IPS DF 19.7 (cell line): ENCODE results near the gene SRBD1.

Experiments
- DNase-seq: peaks from one replicate; pipeline ENCODE4 v3.0.0-alpha.2; 2013; ENCODE audit warnings: low read depth, low spot score

Gene SRBD1

DNA sequence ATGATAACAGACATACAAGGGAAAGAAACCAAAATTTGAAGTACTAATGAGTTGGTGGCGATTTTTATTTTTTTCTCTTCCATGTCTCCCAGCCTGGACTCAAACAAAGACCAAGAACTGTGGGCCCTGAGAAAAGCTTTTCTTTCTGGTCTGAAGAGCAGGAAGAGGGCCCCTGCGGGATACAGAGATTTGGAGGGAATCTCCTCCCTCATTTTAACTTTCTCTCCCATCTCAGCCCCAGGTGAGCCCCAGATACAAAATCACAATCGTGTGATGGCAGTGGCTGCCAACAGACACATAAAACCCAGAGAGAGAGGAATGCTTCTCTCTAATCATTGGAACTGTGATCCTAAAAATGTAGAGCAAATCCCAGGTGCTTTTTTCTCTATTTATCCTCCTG is 20.9 kb upstream of the SRBD1 start:
- DNase-seq = no peak

DNA sequence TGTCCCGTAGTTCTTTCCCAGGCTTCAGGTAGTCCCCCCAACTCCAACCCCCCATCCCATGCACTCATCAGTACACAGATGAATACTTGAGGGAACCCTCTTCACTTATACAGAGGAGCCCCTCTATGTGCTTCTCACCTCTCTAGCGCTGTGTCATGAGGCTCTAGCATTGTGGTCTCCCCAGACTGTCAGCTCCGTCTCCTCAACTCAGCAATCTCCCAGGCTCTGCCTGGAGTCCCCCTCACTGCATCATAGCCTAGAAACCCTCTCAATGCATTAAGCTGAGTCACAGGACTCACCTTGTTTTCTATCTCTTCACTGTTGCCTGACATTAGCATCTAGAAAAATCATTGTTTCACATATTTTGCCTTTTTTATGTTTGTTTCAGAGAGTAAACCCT is 20.3 kb upstream of the SRBD1 start:
- no peak for DNase-seq

DNA sequence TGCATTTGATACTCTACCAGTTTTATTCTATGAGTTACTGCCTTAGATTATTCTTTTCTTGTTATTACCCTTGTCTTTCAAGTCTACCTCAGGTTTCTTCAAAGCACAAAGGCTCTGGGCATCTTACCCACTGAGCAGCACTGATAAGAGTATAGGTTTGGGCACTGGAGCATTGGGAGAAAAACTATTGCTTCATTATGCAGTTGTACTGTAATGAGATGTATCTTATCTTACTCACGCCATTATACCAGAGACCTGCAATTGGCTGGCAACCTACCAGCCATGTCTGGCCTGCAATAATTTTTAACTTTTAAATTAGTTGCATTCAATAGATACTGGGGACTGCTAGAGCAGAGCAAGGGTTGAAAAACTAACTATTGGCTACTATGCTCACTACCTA is 18.9 kb upstream of the SRBD1 start:
- no peak for DNase-seq

DNA sequence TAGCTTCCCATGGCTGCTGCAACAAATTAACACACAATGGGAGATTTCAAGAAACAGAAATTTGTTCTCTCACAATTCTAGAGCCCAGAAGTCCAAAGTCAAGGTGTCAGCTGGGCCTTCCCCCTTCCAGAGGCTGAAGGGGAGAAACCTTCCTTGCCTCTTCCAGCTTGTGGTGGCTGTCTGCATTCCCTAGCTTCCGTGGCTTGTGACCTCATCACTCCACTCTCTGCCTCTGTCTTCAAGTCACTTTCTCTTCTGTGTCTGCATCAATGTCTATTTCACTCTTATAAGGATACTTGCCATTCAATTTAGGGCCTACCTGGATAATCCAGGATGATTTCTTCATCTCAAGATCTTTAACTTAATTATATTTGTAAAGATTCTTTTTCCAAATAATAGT is 16.8 kb upstream of the SRBD1 start:
- DNase-seq = no peak

DNA sequence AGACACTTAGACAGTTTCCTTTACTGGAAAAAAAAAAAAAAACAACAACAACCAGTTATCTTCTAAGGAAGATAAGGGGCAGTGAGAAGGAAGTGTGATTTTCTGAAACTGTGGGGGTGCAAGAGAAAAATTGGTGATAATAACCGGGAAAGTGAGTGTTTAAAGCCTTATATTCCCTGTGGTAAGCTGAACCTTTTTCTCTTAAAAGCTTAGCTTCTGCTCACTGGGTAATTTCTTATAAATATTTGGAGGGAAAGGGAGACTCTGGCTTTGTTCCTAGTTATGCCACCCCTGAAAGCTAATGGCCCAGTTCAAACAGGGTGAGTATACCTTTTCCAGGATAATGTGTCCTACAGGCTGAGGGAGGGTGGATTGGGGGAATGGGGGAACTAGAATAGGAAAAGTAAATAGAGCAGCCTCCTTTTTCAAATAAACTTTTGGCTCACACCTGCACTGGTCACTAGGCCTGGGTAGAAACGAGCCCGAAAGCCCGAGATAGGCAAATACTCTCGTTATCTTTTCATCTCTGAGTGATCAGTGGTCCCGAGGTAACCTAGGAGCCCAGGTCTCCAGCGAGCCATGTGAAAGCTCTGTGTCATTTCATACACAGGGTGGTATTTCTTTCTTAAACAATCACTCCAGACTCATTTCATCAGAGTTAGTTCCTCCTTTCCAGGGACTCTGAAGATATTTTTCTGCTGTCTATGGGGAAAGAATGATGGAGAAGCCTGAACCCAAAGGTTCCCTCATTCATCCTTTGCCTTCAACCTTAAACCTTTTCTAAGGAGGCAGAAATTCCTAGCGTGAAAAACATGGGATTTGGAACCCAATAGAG is 15.5 kb upstream of the SRBD1 start:
- no peak for DNase-seq

DNA sequence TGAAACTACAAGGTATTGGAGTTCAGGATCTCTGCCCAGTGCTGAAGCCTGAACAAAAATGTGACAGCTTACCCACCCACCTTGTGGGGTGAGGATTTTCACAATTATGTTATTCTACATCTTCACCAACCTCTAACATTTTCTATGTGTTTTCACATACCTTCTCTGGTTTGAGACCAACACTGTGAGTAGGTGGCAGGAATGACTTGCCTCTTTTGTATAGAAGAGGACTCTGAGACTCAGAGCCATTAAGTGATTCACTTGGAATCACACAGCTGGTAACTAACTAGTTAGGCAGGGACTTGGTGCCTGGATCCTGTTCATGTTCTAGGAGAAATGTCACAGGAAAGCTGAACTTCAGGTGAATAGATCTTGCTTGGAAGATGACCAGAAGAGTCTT is 14.8 kb upstream of the SRBD1 start:
- DNase-seq = no peak

DNA sequence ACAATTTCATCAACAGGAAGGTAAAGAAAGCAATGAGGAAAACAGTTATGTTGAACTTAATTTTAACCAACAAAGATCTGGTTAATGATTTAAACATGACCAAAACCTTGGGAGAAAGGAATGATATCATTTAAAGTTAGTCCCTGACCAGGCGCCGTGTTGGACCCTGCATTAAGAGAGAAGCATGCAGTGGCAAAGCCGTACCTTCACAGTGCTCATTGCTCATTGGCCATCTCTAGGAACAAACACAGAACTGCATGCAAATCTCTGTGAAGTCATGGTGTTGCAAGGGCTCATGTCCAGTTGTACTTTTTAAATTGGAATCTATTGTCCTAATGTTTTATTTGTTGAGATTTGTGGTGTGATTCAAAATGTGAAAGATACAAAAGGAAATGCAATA is 12.0 kb upstream of the SRBD1 start:
- DNase-seq = no peak

DNA sequence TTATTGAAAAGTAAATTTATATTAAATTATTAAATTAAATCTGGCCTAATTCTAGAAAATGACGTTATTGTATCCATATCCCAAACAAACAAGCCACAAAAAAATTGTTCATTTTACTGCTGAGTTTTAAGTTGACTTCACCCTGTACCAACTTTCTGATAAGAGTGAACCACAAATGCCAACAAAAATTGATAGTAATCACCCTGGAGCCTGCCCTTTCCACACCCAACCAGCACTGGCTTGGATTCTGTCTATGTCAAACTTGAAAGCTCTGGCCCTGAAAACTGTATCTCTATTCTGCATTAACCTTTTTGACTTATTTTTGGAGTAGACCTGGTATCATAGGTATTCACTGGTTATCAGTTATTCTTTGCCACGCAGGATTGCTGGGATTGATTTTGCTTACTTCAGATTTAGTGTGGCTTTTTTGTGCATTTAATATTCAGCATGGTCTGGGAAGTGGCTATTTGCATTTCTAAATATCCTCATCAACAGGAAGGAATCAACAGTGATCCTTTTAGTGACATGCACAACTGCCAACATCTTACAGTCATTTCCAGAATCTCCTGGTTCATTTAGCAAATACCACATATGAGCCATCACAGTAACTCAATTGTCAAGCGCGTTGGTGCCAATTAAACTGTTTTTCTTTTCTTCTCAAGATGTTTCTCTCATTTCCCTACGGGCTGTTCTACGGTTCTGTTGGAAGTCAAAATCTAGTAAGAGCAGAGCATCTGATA is 11.4 kb upstream of the SRBD1 start:
- no peak for DNase-seq

DNA sequence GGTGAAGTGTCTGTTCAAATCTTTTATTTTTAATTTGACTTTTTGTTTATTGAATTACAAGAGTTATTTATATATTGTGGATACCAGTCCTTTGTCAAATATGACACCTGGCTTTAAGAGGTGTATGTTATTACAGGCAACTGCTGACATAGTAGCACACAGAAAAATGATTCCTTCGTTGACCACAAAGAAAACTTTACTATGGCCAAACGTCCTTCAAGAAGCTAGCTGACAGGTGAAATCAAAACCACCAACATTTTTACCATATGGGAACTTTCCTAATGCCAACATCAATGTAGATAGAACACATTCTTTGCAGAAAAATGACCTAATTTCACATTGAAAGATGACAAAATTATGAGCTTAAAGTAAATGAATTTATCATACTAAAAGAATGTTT is 6.4 kb upstream of the SRBD1 start:
- DNase-seq = no peak

DNA sequence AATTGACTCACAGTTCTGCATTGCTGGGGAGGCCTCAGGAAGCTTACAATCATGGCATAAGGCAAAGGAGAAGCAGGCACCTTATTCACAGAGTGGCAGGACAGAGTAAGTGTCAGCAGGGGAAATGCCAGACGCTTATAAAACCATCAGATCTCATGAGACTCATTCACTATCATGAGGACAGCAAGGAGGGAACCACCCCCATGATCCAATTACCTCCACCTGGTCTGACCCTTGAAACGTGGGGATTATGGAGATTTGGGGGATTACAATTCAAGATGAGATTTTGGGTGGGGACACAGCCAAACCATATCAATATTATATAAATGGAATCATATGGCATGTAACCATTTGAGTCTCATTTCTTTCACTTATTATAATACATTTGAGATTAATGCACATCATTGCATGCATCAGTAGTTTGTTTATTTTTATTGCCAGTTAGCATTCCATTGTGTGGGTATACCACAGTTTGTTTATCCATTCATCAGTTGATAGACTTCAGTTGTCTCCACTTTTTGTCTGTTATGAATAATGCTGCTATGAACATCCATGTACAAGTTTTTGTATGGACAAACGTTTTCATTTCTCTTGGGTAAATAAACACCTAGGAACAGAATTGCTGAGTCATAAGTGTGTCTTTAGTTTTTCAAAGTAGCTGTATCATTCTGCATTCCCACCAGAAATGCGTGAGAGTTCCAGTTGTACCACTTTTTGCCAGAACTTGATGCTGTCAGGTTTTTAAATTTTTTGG is 5.8 kb upstream of the SRBD1 start:
- DNase-seq = no peak

DNA sequence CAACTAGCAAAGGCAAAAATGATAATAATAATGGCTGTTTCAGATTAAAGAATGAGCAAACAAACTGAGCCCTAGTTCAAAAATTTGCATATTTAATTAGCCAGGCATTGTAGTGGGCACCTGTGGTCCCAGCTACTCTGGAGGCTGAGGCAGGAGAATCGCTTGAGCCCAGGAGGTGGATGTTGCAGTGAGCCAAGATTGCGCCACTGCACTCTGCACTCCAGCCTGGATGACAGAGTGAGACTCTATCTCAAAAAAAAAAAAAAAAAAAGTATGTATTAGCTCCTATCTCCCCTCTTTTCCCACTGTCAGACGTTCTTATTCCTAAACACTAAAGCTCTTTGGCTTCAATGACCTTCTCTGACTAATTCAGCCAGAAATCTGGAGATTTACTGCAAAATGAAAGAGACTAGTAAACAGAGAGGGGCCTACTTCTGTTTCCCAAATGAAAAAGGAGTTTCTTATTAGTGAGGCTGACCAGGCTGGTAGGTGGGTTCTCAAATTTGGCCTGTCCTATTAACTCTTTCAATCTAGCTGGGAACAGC is 3.9 kb upstream of the SRBD1 start:
- no peak for DNase-seq

DNA sequence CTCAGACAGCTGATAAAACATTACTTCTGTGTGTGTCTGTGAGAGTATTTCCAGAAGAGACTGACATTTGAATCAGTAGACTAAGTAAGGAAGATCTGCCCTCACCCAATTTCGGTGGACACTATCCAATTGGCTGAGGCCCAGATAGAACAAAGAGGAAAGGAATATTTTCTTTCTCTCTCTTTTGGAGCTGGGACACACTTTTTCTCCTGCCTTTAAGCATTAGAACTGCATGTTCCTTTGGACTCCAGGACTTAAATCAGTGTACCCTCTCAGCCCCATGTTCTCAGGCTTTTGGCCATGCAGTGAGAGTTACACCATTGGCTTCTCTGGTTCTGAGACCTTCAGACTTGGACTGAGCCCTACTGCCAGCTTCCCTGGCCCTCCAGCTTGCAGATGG is 3.3 kb upstream of the SRBD1 start:
- DNase-seq = no peak

DNA sequence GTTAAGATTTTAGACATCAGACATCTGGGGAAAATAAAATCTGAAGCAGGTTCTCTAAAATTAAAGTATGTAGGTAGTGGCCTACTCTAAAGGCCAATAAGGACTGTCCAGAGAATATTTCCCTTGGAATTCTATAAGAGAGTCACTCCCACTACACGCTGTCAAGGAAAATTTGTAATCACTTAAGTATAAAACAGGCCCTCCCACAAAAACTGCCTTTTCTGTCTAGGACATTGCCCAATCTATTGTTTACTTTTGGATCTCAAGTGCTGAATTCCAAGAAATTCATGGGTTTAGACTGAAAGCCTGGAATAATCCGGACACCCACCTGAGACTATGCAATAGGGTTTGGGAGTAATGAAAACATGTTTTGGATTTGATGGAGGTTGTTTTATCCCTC is 1.7 kb upstream of the SRBD1 start:
- no peak for DNase-seq

DNA sequence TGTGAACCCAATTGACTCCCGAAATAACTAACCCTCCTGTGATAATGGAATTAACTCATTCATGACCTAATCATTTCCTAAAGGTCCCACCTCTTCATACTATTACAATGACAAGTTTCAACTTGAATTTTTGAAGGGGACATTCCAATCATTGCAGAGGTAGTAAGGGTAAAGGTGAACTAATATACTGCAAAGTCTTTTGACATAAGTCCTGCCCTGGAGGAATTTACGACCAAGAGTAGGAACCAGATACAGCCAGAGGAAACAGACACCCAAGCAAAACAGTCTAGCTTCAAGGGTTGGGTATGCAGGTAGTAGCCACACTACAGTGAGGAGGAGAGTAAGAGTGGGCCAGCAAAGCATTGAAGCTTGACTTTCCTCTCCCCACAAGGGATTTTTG is 1.2 kb upstream of the SRBD1 start:
- DNase-seq = no peak

DNA sequence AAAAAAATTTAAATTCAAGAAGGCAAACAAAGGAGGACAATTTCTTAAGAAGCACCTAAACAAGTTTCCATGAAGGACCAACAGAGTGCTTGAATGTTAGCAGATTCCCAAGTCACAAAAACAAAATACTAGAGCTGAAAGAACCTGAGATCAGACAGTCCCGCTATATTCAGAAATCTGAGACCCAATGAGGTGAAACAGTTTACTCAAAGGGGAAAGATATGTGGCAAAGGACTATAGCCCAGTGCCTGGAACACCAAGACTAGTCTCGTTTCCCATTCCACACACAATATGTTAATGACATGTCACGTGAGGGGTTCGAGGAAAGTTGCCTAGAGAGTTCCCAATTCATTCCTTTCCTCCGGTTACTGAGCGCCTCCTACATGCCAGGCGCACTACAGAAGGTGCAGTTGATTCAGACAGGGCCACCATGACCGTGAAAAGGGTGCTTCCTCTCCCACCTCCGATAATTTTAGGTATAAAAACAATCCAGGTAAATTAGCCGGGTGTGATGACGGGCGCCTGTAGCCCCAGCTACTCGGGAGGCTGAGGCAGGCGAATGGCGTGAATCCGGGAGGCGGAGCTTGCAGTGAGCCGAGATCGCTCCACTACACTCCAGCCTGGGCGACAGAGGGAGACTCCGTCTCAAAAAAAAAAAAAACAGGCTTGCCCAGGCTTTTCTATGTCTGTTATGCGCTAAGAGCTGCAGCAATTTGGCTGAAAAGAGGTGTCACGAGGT is 617 bp downstream of the SRBD1 start:
- DNase-seq = peak; percentile 45

DNA sequence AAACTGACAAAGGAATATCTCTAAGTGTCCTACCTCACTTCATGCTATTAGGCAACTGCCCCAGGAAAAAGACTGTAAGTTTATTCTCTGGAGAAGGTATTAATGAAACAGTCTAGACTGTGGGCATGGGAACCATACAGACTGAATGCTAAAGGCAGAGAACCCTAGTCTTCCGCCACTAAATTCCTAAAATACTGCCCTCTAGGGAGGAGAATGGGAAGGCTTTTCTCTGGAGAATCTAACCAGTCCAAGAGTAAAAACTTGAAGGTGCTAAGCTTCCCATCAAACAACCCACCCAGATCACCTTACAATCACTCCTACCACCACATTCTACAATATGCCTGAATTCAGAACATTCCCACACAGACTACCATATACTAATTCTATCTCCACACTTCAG is 3.4 kb downstream of the SRBD1 start:
- peak; percentile 40 for DNase-seq

DNA sequence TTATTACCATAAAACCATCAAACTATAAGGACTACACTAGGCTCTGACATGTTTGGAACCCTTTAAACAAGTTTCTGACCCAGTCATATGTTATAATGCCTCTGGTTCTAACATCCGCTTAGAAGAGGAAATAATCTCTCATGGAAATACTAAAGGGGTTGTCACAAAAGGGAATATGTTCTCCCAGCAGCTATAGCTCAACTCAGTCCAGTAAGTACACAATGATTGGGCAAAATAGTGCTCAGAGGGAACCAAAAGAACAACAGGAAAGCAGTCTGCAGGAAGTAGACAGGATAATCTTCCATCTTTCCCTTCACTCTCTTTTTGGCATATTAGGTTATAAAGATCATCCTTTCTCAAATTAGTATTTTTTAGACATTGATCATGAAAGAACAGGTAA is 4.3 kb downstream of the SRBD1 start:
- DNase-seq = no peak

DNA sequence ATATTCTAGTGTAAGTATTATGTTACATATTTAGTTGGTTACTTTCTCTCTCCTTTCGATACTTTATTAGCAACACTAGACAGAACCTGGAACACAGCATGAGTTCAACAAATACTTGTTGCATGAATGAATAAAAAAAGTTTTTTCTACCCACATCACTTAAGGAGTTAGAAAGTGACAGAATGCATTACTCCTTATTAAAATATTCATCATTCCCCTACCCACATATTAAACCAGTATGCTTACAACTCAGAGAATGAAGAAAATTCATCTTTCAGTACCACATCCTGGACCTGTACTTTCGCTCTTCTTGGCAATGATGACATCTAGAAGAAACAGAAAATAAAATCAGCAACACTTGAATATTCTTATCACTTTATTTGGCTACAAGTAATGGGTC is 6.0 kb downstream of the SRBD1 start:
- DNase-seq = no peak

DNA sequence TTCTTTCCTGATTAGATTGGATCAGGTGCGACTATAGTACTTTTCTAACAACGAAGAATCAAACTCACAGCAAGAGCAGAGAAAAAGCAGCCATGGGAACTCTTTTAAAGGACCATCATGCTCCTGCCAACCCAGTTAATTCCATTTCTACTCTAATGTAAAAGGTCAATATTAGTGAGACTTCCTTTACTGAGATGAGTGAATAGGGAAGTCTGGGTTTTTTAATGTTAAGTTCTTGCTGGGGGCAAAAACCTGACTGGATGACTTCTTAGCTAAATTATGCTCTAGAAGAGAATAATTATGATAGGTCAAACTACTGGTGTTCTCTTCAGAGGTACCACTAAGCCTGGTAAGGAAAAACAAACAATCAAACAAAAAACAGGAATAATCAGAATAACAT is 8.4 kb downstream of the SRBD1 start:
- DNase-seq = no peak

DNA sequence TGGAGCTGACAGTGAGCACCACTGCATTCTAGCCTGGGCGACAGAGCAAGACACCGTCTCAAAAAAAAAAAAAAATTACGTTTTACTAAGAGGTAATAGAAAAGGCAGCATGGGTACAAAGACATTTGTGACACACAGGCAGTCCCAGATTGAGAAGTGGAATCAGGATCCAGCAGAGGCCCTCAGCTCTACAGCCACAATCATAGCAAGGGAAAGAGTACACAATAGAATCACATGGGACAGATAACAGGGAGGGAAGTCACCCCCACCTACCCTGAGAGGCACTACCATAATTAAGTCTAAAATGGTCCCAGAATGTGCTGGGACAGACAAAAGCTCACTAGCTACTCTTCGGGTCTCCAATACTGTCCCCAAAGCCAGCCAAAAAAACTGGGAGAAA is 12.5 kb downstream of the SRBD1 start:
- no peak for DNase-seq

DNA sequence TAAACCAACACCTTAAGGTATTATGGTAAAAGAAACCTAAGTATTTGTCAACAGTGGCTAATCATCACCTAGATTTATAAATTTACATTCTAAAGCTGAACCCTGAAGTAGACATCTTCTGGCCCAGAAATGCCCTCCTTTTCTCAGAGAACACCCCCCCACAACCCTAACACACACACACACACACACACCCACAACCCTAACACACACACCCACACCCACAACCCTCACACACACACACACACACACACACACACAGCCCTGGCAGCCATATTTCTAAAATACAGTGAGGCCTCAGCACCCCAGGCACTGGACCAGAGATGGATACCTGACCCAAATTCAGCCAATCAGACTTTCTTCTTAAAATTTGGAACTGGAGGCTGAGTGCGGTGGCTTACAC is 14.3 kb downstream of the SRBD1 start:
- no peak for DNase-seq
